Gastroesophageal sphincter (tissue), 4 donors: Measurements from ENCODE around the gene DUSP15. TPM values are rescaled to one million over a fixed set of nuclear protein-coding genes. Genes with fewer than 3 reads are reported as not detected.

Source experiments
- ATAC-seq: fragments of 150-250 bp; one replicate; pipeline ENCODE4 v1.9.1; 2016; ENCODE audit warnings: mild to moderate bottlenecking, moderate library complexity
- H3K27ac ChIP-seq, 4 donors: fragments of 200-600 bp; sonication (generic) in 3 of 4; 1 replicate in 3 of 4; 2 replicates in 1 of 4; pipeline ENCODE4 v1.5.1; 2016 to 2019
- H3K27me3 ChIP-seq: fragments of 200-600 bp; sonication (generic); one replicate; pipeline ENCODE4 v1.5.1; 2019
- H3K36me3 ChIP-seq, 2 donors: fragments of 200-600 bp; sonication (generic); one replicate each; pipeline ENCODE4 v1.5.1; 2019; ENCODE audit warnings: control low read depth in 1 of 2
- H3K4me1 ChIP-seq, 3 donors: fragments of 200-600 bp; sonication (generic); 1 replicate in 2 of 3; 2 replicates in 1 of 3; pipeline ENCODE4 v1.5.1; 2016 to 2019; ENCODE audit warnings: control low read depth in 2 of 3
- H3K4me3 ChIP-seq, 2 donors: fragments of 200-600 bp; sonication (generic); one replicate each; pipeline ENCODE4 v1.5.1; 2019; ENCODE audit warnings: mild to moderate bottlenecking in 1 of 2, moderate library complexity in 1 of 2
- H3K9me3 ChIP-seq, 3 donors: fragments of 200-600 bp; sonication (generic); one replicate each; pipeline ENCODE4 v1.5.1; 2017 to 2019; ENCODE audit warnings: control low read depth in 2 of 3
- CTCF ChIP-seq, 4 experiments: fragments of 200-600 bp in 2 of 4; fragments of 450-650 bp in 2 of 4; sonication (generic) in 1 of 4; IDR thresholded peaks; one replicate each; pipeline ENCODE4 v1.5.1; 2017 to 2019; ENCODE audit warnings: antibody characterized with exemption in 4 of 4, mild to moderate bottlenecking in 2 of 4, moderate library complexity in 2 of 4
- EP300 ChIP-seq: sonication (generic); formaldehyde crosslinking; IDR thresholded peaks from one replicate; pipeline ENCODE4 v1.6.1; 2017; ENCODE audit warnings: antibody characterized with exemption, mild to moderate bottlenecking
- POLR2A ChIP-seq, 2 donors: fragments of 450-650 bp; IDR thresholded peaks; one replicate each; pipeline ENCODE4 v1.6.1; 2017; ENCODE audit warnings: antibody characterized with exemption in 2 of 2, mild to moderate bottlenecking in 2 of 2, moderate library complexity in 1 of 2
- POLR2AphosphoS5 ChIP-seq: sonication (generic); formaldehyde crosslinking; IDR thresholded peaks from one replicate; pipeline ENCODE4 v1.6.1; 2017; ENCODE audit warnings: antibody characterized with exemption
- WGBS, 2 donors: methylation state at CpG; one replicate each; pipeline ENCODE4 v1.1.5; 2018; ENCODE audit warnings: low coverage in 1 of 2; 5-methylcytosine and 5-hydroxymethylcytosine counted together
- total RNA-seq, 4 donors: library from RNA; depleted of rRNA; stranded (reverse); fragments of >200 nt; gene quantifications; one replicate each; pipeline ENCODE4 v1.1.0, GENCODE V29; 2016

DUSP15 gene
- total RNA-seq, 4 donors from 2014 or later, result 1.5 to 8.2 (median 4.5) TPM

- Histone ChIP-seq H3K27ac (peak overlapping the region in 2 of 4 donors; percentile 22 to 48), H3K4me1 (peaks cover 0 to 46% (median 8%) of the 10 kb centered on the region in 3 donors)
These were observed 34.8 kb downstream of the DUSP15 start for GRCh38 chr20:31835554-31835953.

GRCh38 chr20:31833931-31834521, 36.3 kb downstream of the DUSP15 start:
- peaks cover 0 to 46% (median 8%) of the 10 kb centered on the region in 3 donors for H3K4me1 ChIP-seq
- no peak overlapping the region for H3K4me3 ChIP-seq
- H3K27me3 ChIP-seq, result no peaks in the 10 kb centered on the region
- no peaks in the 10 kb centered on the region for H3K9me3 ChIP-seq
- TF ChIP-seq POLR2A (IDR thresholded peaks at IDR 0.05) (no peak), POLR2AphosphoS5 (no peak), EP300 (no peak)
- no peaks in the 10 kb centered on the region for H3K36me3 ChIP-seq
- no peak overlapping the region for H3K27ac ChIP-seq
- no peak for ATAC-seq
- 60% methylated on average over 3 of the region's 20 CpGs; no CpG with 5 or more reads in 1 of the 2 donors for WGBS, 2 donors

More at GRCh38 chr20:31835554-31835953, 34.8 kb downstream of the DUSP15 start:
- no peaks in the 10 kb centered on the region for H3K36me3 ChIP-seq
- no peaks in the 10 kb centered on the region for H3K27me3 ChIP-seq
- H3K4me3 ChIP-seq, result no peak overlapping the region
- no peaks in the 10 kb centered on the region for H3K9me3 ChIP-seq
- TF ChIP-seq EP300, result no peak
- TF ChIP-seq POLR2A (IDR thresholded peaks at IDR 0.05), result no peak
- no peak for TF ChIP-seq CTCF (IDR thresholded peaks at IDR 0.05)
- TF ChIP-seq POLR2AphosphoS5, result no peak
- ATAC-seq, result peak; percentile 2
- WGBS, 2 donors, result no CpG with 5 or more reads among the region's 9 CpGs

GRCh38 chr20:31833130-31833930, 37.0 kb downstream of the DUSP15 start:
- Histone ChIP-seq H3K36me3 (no peaks in the 10 kb centered on the region), H3K4me3 (no peak overlapping the region), H3K27ac (no peak overlapping the region), H3K9me3 (no peaks in the 10 kb centered on the region), H3K27me3 (no peaks in the 10 kb centered on the region), H3K4me1 (peaks cover 0 to 39% (median 8%) of the 10 kb centered on the region in 3 donors)
- TF ChIP-seq CTCF (IDR thresholded peaks at IDR 0.05) (peak in 3 of 4 experiments; percentile 41 to 72 (median 61)), POLR2A (IDR thresholded peaks at IDR 0.05) (no peak), EP300 (no peak)
- WGBS, 2 donors, result 49 to 52% methylated on average over 6 to 7 of the region's 14 CpGs
- ATAC-seq, result no peak

- peaks cover 0 to 24% (median 8%) of the 10 kb centered on the region in 3 donors for H3K4me1 ChIP-seq
- H3K27me3 ChIP-seq, result no peaks in the 10 kb centered on the region
- TF ChIP-seq POLR2AphosphoS5 (no peak), CTCF (IDR thresholded peaks at IDR 0.05) (no peak), EP300 (no peak)
- no peak overlapping the region for H3K27ac ChIP-seq
- H3K9me3 ChIP-seq, result no peaks in the 10 kb centered on the region
- H3K4me3 ChIP-seq, result no peak overlapping the region
- ATAC-seq, result no peak
- no peaks in the 10 kb centered on the region for H3K36me3 ChIP-seq
- WGBS, 2 donors, result 80% methylated on average over 1 of the region's 17 CpGs; no CpG with 5 or more reads in 1 of the 2 donors
These were observed 38.5 kb downstream of the DUSP15 start for GRCh38 chr20:31831771-31832306.

- Histone ChIP-seq H3K9me3 (no peaks in the 10 kb centered on the region), H3K36me3 (no peaks in the 10 kb centered on the region), H3K27ac (no peak overlapping the region), H3K27me3 (no peaks in the 10 kb centered on the region), H3K4me1 (peaks cover 0 to 18% (median 5%) of the 10 kb centered on the region in 3 donors), H3K4me3 (no peak overlapping the region)
- TF ChIP-seq POLR2AphosphoS5 (no peak), EP300 (no peak), CTCF (IDR thresholded peaks at IDR 0.05) (no peak)
- ATAC-seq, result no peak
- WGBS, 2 donors, result 80 to 94% methylated on average over 3 to 4 of the region's 6 CpGs
These were observed 39.1 kb downstream of the DUSP15 start for GRCh38 chr20:31831211-31831610.
